GM12801 (cell line): ENCODE measurements around the gene STARD3.

Source experiments
- CTCF ChIP-seq: IDR thresholded peaks from one replicate; pipeline ENCODE4 v1.5.1; 2011; ENCODE audit warnings: control low read depth; ENCODE audit not compliant: insufficient read length; ENCODE audit errors: extremely low read depth

The STARD3 gene

DNA sequence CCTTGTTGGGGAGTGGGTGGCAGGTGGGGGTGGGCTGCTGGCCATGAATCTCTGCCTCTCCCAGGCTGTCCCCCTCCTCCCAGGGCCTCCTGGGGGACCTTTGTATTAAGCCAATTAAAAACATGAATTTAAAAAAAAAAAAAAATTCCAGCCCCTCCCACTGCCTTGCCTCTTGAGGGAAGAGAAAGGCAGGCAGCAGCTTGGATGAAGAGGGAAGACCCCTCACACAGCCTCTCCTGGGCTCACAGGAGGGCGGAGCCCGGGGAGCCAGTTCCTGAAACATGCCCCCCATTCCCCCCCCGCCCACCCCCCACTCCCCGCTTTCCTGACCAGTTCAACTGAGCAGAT lies 26.4 kb downstream of the STARD3 start:
- no peak for TF ChIP-seq CTCF

DNA sequence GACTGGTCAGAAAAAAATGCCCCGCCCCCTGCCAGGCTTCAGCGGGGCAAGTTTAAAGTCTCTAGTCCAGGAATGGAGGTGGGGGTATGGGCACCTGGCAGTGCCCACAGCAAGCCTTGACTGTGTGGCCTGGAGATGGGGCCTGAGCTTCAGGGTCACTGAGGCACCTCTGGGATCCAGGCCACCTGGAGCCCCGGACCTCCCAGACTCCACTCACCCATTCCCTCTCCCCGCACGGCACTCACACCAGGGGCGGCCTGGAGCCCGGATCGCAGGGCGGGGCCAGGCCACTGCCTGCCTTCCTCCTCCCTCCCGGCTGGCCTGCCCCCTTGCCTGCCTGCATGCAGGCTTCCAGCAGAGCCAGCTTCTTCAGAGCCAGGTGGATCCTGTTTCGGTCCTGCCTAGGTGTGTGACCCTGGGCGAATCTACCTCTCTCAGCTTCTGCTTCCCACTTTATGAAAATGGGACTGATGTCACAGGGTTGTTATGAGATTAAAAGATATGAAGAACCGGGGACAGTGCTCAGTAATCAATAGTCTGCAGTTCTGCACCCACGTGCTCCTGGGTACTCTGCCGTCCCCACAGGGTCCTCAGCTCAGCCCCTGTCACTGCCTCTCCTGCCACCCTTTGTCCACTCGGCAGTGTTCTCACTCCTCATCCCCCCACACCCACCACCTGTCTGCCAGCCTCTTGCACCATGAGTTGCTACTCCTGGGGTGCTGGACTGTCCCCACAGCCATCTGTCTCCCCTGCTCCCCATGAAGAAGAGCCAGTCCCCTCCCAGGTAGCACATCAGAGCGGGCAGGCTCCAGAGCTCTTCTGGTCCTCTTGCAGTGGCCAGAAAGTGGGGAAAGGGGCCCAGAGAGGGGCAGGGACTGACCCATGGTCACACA lies 27.0 kb downstream of the STARD3 start:
- TF ChIP-seq CTCF: no peak

- no peak for TF ChIP-seq CTCF
These were observed 27.9 kb downstream of the STARD3 start, which contains the start of gene TCAP for GRCh38 chr17:39664581-39665561. Gene TCAP (plus strand): TSS chr17:39665349. CDS start chr17:39665360, 11 bp downstream.

DNA sequence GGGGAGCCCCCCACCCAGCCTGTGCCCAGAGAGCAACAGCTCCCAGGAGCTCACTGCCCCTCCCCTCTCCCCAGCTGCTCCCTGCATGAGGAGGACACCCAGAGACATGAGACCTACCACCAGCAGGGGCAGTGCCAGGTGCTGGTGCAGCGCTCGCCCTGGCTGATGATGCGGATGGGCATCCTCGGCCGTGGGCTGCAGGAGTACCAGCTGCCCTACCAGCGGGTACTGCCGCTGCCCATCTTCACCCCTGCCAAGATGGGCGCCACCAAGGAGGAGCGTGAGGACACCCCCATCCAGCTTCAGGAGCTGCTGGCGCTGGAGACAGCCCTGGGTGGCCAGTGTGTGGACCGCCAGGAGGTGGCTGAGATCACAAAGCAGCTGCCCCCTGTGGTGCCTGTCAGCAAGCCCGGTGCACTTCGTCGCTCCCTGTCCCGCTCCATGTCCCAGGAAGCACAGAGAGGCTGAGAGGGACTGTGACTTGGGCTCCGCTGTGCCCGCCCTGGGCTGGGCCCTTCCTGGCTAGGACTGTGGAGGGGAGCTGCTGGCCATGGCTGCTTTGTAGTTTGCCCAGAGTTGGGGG lies 28.8 kb downstream of the STARD3 start:
- TF ChIP-seq CTCF: no peak

DNA sequence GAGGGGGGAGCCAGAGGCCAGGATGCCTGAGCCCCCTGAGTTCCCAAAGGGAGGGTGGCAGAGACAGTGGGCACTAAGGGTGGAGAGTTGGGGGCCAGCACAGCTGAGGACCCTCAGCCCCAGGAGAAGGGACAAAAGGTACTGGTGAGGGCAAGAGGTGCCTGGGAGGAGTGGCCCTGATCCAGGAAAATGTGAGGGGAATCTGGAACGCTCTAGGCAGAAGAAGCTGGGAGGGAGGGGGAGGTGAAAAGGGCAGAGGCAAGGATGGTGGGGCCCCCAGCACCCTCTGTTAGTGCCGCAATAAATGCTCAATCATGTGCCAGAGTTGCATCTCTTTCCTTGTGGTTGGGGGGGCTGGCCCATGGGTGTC lies 29.3 kb downstream of the STARD3 start:
- no peak for TF ChIP-seq CTCF

GRCh38 chr17:39666601-39667261 lies 29.8 kb downstream of the STARD3 start:
- no peak for TF ChIP-seq CTCF
